Measurements from ENCODE around the gene GSPT2.
A peak's percentile ranks its signal among the peaks of the same experiment; 100 is the strongest.
"Not testable (repeated sequence)": the region's sequence is repeated elsewhere in the genome, so short reads cannot be mapped to it uniquely, and the experiment has no call there.

Gene GSPT2

GRCh38 chrX:51743179-51743957, at the start of gene GSPT2:
Gene GSPT2, plus strand, starts transcription at chrX:51743442. Its CDS starts 185 bp downstream, at chrX:51743627.
- DNase-seq, result peak; percentile 5

- DNase-seq, result no peak
Observed at GRCh38 chrX:51694254-51694653, 49.0 kb upstream of the GSPT2 start.

- DNase-seq, result no peak
Observed at GRCh38 chrX:51697397-51697796, 45.8 kb upstream of the GSPT2 start.

GRCh38 chrX:51710277-51711164, 32.7 kb upstream of the GSPT2 start, which contains the start of gene CENPVL1:
Gene CENPVL1, plus strand, starts transcription at chrX:51710512. Its CDS starts 0 bp downstream, at chrX:51710512.
- DNase-seq, result not testable (repeated sequence)

- not testable (repeated sequence) for DNase-seq
Observed at GRCh38 chrX:51712943-51713647, 30.1 kb upstream of the GSPT2 start.

- no peak for DNase-seq
Observed at GRCh38 chrX:51728202-51728601, 15.0 kb upstream of the GSPT2 start.

GRCh38 chrX:51737091-51737490, 6.2 kb upstream of the GSPT2 start:
- DNase-seq, result no peak

- DNase-seq, result no peak
Observed at GRCh38 chrX:51742586-51742985, 656 bp upstream of the GSPT2 start.

- no peak for DNase-seq
Observed at GRCh38 chrX:51747671-51748070, 4.4 kb downstream of the GSPT2 start.

- no peak for DNase-seq
Observed at GRCh38 chrX:51759055-51759839, 16.0 kb downstream of the GSPT2 start.

- DNase-seq, result no peak
Observed at GRCh38 chrX:51760657-51761056, 17.4 kb downstream of the GSPT2 start.

- no peak for DNase-seq
Observed at GRCh38 chrX:51766546-51766945, 23.3 kb downstream of the GSPT2 start.

- DNase-seq, result no peak
Observed at GRCh38 chrX:51776851-51777250, 33.6 kb downstream of the GSPT2 start.

- no peak for DNase-seq
Observed at GRCh38 chrX:51779306-51779705, 36.1 kb downstream of the GSPT2 start.

GRCh38 chrX:51795136-51795535, 51.9 kb downstream of the GSPT2 start:
- no peak for DNase-seq
